GM21526 (cell line): Measurements from ENCODE around the gene CA10.

Experiments used
- ATAC-seq: cut with Tn5 transposase; IDR thresholded peaks from one replicate; pipeline ENCODE4 v1.9.1; 2021; ENCODE audit warnings: moderate library complexity; ENCODE audit not compliant: unreplicated experiment, low FRiP score

Gene CA10

GRCh38 chr17:51617986-51618385 lies 540.5 kb downstream of the CA10 start:
- ATAC-seq = no peak

DNA sequence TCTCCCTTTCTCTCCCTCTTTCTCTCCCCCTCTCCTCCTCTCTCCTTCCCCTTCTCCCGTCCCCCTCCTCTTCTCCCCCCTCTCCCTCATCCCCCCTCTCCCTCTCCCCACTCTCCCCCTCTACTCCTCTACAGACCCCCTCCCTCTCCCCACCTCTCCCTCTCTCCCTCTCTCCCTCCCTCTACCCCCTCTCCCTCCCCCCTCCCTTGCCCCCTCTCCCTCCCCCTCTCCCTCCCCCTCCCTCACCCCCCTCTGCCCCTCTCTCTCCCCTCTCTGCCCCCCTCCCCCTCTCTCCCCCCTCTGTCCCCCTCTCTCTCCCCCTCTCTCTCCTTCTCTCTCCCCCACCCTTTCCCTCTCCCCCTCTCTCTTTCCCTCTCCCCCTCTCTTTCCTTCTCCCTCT lies 545.3 kb downstream of the CA10 start:
- no peak for ATAC-seq

GRCh38 chr17:51612692-51613091 lies 545.8 kb downstream of the CA10 start:
- ATAC-seq = no peak

- ATAC-seq = no peak
Observed at GRCh38 chr17:51611585-51611984, 546.9 kb downstream of the CA10 start.

GRCh38 chr17:51610834-51611233 lies 547.7 kb downstream of the CA10 start:
- ATAC-seq = no peak

- no peak for ATAC-seq
Observed at GRCh38 chr17:51610155-51610554, 548.4 kb downstream of the CA10 start.

DNA sequence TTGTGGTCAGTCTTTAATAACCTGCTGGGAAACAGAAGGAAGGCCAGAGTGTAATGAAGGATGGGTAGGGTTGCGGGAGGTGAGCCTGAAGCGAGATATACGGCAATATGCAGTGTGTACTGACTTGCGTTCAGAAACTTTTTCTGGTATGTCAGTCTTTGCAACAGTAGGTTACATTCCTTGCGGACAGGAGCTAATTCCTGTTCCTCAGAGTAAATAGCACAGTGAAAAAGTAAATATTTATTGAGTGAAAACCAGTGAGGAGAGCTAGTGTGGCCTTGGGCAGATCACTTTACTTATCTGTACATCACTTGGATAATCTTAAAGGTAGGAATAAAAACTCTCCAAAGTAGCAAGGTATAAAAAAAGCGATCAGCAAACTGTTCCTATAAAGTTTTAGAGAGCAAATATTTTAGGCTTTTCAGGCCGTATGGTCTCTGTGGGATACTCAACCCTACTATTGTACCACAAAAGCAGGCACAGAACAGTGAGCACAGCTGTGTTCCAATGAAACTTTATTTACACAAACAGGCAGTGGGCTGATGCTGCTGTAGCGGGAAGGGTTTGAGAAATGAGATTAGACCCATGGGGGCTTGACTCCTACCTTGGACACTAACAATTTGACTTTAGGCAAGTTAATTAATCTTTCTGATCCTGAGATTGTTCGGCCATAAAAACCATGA lies 550.1 kb downstream of the CA10 start:
- no peak for ATAC-seq

- no peak for ATAC-seq
Observed at GRCh38 chr17:51607512-51607911, 551.0 kb downstream of the CA10 start.

DNA sequence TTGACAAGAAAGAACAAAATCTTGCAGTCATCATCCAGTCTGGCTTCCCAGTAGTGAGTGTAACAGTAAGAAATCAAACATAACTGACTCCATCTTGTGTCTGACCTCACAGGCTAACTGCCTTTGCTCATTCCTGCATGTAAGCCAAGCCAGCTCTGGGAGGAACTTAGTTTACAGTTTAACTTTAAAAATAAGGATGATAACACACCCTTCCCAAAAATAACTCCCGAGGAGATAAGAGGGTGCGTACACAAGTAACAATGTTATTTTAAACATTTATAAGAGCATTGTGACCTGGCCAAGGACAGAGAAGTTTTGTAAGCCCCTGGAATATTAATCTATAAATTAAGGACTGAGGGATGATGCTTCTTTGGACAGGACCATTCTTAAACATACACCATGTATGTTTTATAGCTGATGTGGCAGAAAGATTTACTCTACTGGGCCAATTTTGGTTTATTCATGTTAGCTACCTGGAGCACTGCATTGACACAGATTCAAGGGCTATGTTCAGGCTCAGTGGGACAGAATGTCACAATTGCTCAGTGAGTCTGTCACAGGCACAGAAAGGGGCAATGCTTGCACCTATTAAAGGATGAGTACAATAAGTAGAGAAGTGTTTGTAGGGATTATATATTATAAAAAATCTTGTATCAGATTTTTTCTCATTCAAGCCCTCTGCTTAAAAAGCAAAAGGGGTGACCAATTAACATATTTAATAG lies 554.1 kb downstream of the CA10 start:
- ATAC-seq = no peak

GRCh38 chr17:51601622-51602261 lies 556.8 kb downstream of the CA10 start:
- no peak for ATAC-seq

GRCh38 chr17:51598824-51599223 lies 559.7 kb downstream of the CA10 start:
- no peak for ATAC-seq

- ATAC-seq = no peak
Observed at GRCh38 chr17:51597345-51597744, 561.2 kb downstream of the CA10 start.

DNA sequence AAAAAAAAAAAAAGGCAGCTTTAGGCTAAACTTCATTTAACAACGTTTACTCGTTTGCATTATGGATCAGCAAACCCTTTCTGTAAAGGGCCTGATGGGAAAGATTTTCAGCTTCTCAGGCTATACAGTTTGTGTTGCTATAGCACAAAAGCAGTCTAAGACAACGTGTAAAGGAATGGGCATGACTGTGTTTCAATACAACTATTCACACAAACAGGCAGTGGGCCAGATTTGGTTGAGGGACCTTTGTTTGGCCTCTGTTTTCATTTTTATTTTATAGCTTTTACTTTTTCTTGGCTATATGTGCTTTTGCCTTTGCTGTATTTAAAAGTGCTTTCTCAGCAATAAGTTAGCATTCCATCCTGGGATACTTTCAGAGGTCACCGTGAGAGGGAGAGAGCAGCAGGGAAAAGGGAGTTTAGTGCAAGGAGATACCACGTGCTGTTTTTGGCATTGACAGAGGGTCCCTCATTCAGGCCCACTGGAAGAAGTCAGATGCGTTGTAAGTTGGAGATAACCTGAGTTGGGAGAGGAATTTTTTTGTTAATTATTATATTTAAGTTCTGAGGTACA lies 562.6 kb downstream of the CA10 start:
- ATAC-seq = no peak

DNA sequence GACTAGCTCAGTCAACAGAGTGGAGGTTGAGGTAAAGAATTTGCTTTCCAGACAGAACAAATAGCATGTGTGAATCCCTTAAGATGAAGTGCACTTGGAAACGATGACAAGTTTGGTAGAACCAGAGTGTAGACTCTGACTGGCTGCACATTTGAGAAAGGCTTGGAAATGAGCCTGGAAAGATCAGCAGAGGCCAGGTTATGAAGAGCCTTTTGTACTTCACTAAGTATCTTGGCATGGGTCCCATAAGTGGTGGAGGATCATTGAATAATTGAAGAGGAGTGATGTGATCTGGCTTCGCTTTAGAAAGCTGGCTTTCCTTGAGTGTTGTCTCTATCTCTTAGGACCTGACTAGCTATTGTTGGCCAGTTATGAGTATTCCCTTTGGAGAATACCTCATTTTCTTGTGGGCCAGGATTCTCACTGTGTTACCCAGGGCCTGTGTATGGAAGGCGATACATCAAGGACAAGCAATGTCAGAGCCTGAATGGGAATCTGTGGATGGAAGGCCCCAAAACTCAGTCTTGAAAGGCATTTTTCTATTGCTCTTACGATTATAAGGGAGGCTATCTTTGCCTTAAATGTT lies 568.4 kb downstream of the CA10 start:
- no peak for ATAC-seq

- no peak for ATAC-seq
Observed at GRCh38 chr17:51588063-51588462, 570.5 kb downstream of the CA10 start.

DNA sequence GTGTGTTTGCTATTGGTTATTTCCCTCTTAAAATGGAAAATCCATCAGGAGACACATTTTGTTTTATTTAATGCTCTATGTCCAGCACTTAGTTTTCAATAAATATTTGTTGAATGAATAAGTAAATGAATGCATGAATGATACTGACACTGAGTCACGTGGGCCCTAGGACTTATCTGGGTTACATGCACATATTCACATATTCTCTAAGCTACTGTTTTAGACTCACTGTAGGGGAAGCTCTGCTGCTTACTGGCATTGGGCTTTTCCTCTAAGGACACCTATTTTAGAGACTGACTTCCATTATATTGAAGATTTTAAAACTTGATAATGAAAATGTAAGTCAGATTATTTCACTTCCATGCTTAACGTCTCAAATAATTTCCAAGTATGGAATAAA lies 571.0 kb downstream of the CA10 start:
- no peak for ATAC-seq

DNA sequence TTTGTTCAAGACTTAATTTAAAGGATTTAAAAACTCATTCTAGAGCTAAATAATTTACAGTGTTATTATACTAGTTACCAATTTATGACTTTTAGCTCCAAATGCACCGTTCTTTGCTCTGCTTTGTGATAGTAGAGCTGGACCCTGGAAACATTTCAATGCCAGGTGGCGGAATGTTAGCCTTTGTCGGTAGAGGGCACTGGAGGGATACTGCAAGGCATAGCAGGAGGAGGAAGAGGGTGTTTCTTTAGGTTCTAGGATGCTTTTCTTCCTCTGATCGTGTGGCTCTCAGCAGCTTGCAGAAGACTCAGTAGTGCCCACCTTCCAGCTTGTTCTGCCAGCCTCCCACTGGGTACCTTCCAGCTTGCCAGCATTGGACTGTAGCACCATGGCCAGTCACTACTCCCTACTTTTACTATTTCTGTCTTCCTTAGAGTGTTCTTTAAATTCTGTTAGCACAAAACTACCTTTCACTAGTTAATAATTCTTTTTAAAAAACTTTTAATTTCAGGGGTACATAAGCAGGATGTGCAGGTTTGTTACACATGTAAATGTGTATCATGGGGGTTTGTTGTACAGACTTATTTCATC lies 572.9 kb downstream of the CA10 start:
- no peak for ATAC-seq

- no peak for ATAC-seq
Observed at GRCh38 chr17:51580869-51581268, 577.6 kb downstream of the CA10 start.
